IMR-90 (cell line): Measurements from ENCODE around the gene C10orf120. TPM values are rescaled to one million over a fixed set of nuclear protein-coding genes. Genes with fewer than 3 reads are reported as not detected.

Experiments
- ATAC-seq: fragments of 200-7000 bp; cut with Tn5 transposase; 2 replicates; pipeline ENCODE4 v1.9.1; 2020; ENCODE audit warnings: low read depth, mild to moderate bottlenecking, moderate library complexity
- BruUV-seq: library from RNA; stranded (reverse); fragments of 400-500 nt; replicated peaks from 2 replicates; lab custom pipeline; 2021; lab: Mats Ljungman, UMichigan
- CTCF ChIA-PET: fragments of 300-600 bp; formaldehyde crosslinking; extraction: SDS; loops from one replicate; lab custom pipeline; 2021; ENCODE audit warnings: antibody characterized with exemption; lab: Yijun Ruan, JAX
- POLR2A ChIA-PET: fragments of 300-600 bp; sonication (Branson Sonifier 250); formaldehyde crosslinking; loops from one replicate; lab custom pipeline; 2022; ENCODE audit warnings: antibody characterized with exemption; ENCODE audit not compliant: unreplicated experiment; lab: Charles Lee
- DNase-seq: peaks from one replicate; pipeline ENCODE4 v3.0.0; 2013
- H2AFZ ChIP-seq: replicated peaks from 2 replicates; pipeline ENCODE3; 2013; ENCODE audit warnings: low read length, mild to moderate bottlenecking; ENCODE audit not compliant: poor library complexity
- H2AK5ac ChIP-seq: 2 replicates; pipeline ENCODE4 v1.6.1; 2013; ENCODE audit warnings: low read depth, low read length, inconsistent platforms
- H2AK9ac ChIP-seq: replicated peaks from 2 replicates; pipeline ENCODE3; 2013; ENCODE audit warnings: mild to moderate bottlenecking, low read depth, low read length, moderate library complexity; ENCODE audit not compliant: poor library complexity
- H2BK120ac ChIP-seq: 2 replicates; pipeline ENCODE4 v1.6.1; 2013; ENCODE audit warnings: low read depth, low read length, inconsistent platforms
- H2BK15ac ChIP-seq: 3 replicates; pipeline ENCODE4 v1.6.1; 2013; ENCODE audit warnings: low read depth, low read length, inconsistent platforms
- H2BK20ac ChIP-seq: 2 replicates; pipeline ENCODE4 v1.6.1; 2013; ENCODE audit warnings: low read depth, mild to moderate bottlenecking, inconsistent platforms, low read length, moderate library complexity
- H2BK5ac ChIP-seq: 2 replicates; pipeline ENCODE4 v1.6.1; 2013; ENCODE audit warnings: mild to moderate bottlenecking, low read depth, low read length, inconsistent platforms; ENCODE audit not compliant: poor library complexity, severe bottlenecking
- H3K14ac ChIP-seq: replicated peaks from 2 replicates; pipeline ENCODE4 v1.6.1; 2013; ENCODE audit warnings: low read depth, low read length, inconsistent platforms
- H3K18ac ChIP-seq: 2 replicates; pipeline ENCODE4 v1.6.1; 2013; ENCODE audit warnings: low read depth, low read length, control low read depth
- H3K23ac ChIP-seq: 2 replicates; pipeline ENCODE4 v1.6.1; 2013; ENCODE audit warnings: low read depth, low read length, inconsistent platforms
- H3K27ac ChIP-seq: 2 replicates; pipeline ENCODE4 v1.5.1; 2013; ENCODE audit warnings: mild to moderate bottlenecking, control low read depth, low read length; ENCODE audit not compliant: insufficient read depth
- H3K27me3 ChIP-seq: 2 replicates; pipeline ENCODE4 v1.6.1; 2013; ENCODE audit warnings: low read length; ENCODE audit not compliant: control insufficient read depth, insufficient read depth
- H3K36me3 ChIP-seq: 2 replicates; pipeline ENCODE4 v1.6.1; 2013; ENCODE audit warnings: low read length, mixed read lengths; ENCODE audit not compliant: control insufficient read depth, insufficient read depth
- H3K4ac ChIP-seq: 2 replicates; pipeline ENCODE4 v1.6.1; 2013; ENCODE audit warnings: low read depth, low read length, inconsistent platforms
- H3K4me1 ChIP-seq: 2 replicates; pipeline ENCODE4 v1.6.1; 2013; ENCODE audit warnings: low read length, mixed read lengths; ENCODE audit not compliant: control insufficient read depth, insufficient read depth
- H3K4me2 ChIP-seq: 2 replicates; pipeline ENCODE4 v1.6.1; 2013; ENCODE audit warnings: low read depth, mild to moderate bottlenecking, control low read depth, low read length, moderate library complexity
- H3K4me3 ChIP-seq: 2 replicates; pipeline ENCODE4 v1.5.1; 2013; ENCODE audit warnings: low read depth, mild to moderate bottlenecking, control low read depth, low read length, moderate library complexity; ENCODE audit not compliant: insufficient read depth
- H3K56ac ChIP-seq: 2 replicates; pipeline ENCODE4 v1.6.1; 2013; ENCODE audit warnings: low read length, inconsistent platforms; ENCODE audit not compliant: insufficient read depth; ENCODE audit errors: extremely low read depth
- H3K79me1 ChIP-seq, 2 experiments: 2 replicates each; pipeline ENCODE4 v1.6.1; 2013; ENCODE audit warnings: low read length in 2 of 2, inconsistent platforms in 1 of 2, low read depth in 1 of 2
- H3K9ac ChIP-seq: 2 replicates; pipeline ENCODE4 v1.6.1; 2013; ENCODE audit warnings: low read depth, low read length, control low read depth
- H3K9me1 ChIP-seq: 2 replicates; pipeline ENCODE4 v1.6.1; 2013; ENCODE audit warnings: low read length, inconsistent platforms; ENCODE audit not compliant: insufficient read depth
- H3K9me3 ChIP-seq: 2 replicates; pipeline ENCODE4 v1.6.1; 2013; ENCODE audit warnings: low read length; ENCODE audit not compliant: control insufficient read depth, insufficient read depth
- H4K20me1 ChIP-seq: 2 replicates; pipeline ENCODE4 v1.6.1; 2013; ENCODE audit warnings: low read length, inconsistent platforms; ENCODE audit not compliant: insufficient read depth
- H4K5ac ChIP-seq: 2 replicates; pipeline ENCODE4 v1.6.1; 2013; ENCODE audit warnings: mild to moderate bottlenecking, low read depth, low read length, control low read depth
- H4K8ac ChIP-seq, 2 experiments: 2 replicates each; pipeline ENCODE4 v1.6.1; 2013; ENCODE audit warnings: low read depth in 2 of 2, low read length in 2 of 2, control low read depth in 1 of 2, inconsistent platforms in 1 of 2
- H4K91ac ChIP-seq: 2 replicates; pipeline ENCODE4 v1.6.1; 2013; ENCODE audit warnings: low read depth, low read length, inconsistent platforms; ENCODE audit not compliant: insufficient read depth
- BHLHE40 ChIP-seq: fragments of 150-350 bp; IDR thresholded peaks from 2 replicates; pipeline ENCODE4 v1.6.1; 2016; ENCODE audit warnings: mild to moderate bottlenecking, low read depth, low read length
- CEBPB ChIP-seq: IDR thresholded peaks from 2 replicates; pipeline ENCODE4 v1.6.1; 2012; ENCODE audit warnings: low read depth, low read length, improper control_type of control experiment
- CHD1 ChIP-seq: IDR thresholded peaks from 2 replicates; pipeline ENCODE4 v1.6.1; 2012; ENCODE audit warnings: low read depth, low read length, improper control_type of control experiment
- MAFK ChIP-seq: IDR thresholded peaks from 2 replicates; pipeline ENCODE4 v1.6.1; 2012; ENCODE audit warnings: low read depth, low read length, improper control_type of control experiment
- MAZ ChIP-seq: IDR thresholded peaks from 2 replicates; pipeline ENCODE4 v1.6.1; 2012; ENCODE audit warnings: low read depth, mild to moderate bottlenecking, low read length, improper control_type of control experiment, moderate library complexity, borderline replicate concordance
- MXI1 ChIP-seq: IDR thresholded peaks from 2 replicates; pipeline ENCODE4 v1.6.1; 2012; ENCODE audit warnings: low read depth, mild to moderate bottlenecking, low read length, moderate library complexity, borderline replicate concordance
- POLR2A ChIP-seq: IDR thresholded peaks from 2 replicates; pipeline ENCODE4 v1.6.1; 2012; ENCODE audit warnings: mild to moderate bottlenecking, low read depth, low read length
- RAD21 ChIP-seq: IDR thresholded peaks from 2 replicates; pipeline ENCODE4 v1.6.1; 2012; ENCODE audit warnings: low read length, improper control_type of control experiment
- RCOR1 ChIP-seq: IDR thresholded peaks from 2 replicates; pipeline ENCODE4 v1.6.1; 2012; ENCODE audit warnings: mild to moderate bottlenecking, low read length, improper control_type of control experiment; ENCODE audit not compliant: insufficient replicate concordance
- RFX5 ChIP-seq: IDR thresholded peaks from 2 replicates; pipeline ENCODE4 v1.8.0; 2012; ENCODE audit warnings: low read depth, mild to moderate bottlenecking, low read length, moderate library complexity
- SMC3 ChIP-seq: fragments of 150-350 bp; IDR thresholded peaks from 2 replicates; pipeline ENCODE4 v1.6.1; 2016; ENCODE audit warnings: low read depth, mild to moderate bottlenecking, antibody characterized with exemption, low read length, moderate library complexity
- WGBS, 2 experiments: methylation state at CpG; one replicate each; pipeline versions ENCODE4 v1.1.5 to v1.1.7; 2013; ENCODE audit warnings: missing lambda C conversion rate in 2 of 2; ENCODE audit not compliant: insufficient read length in 1 of 2; ENCODE audit errors: extremely low coverage in 2 of 2; 5-methylcytosine and 5-hydroxymethylcytosine counted together
- dilution Hi-C: fragments of 300-500 bp; cut with HindIII; formaldehyde crosslinking; loops from one replicate; pipeline ENCODE4 v1.14.3; 2018; ENCODE audit warnings: low sequenced_read_pairs; ENCODE audit not compliant: unreplicated experiment
- in situ Hi-C: fragments of 300-500 bp; cut with MboI; formaldehyde crosslinking; loops from 3 replicates; pipeline ENCODE4 v1.14.3; 2019; ENCODE audit warnings: low sequenced_read_pairs, inconsistent platforms, mixed read lengths
- intact Hi-C: fragments of 100-400 bp; cut with micrococcal nuclease; formaldehyde crosslinking; loops from 2 replicates; pipeline ENCODE4 v1.10.0; 2022
- polyA plus RNA-seq, 3 experiments: library from polyadenylated mRNA; depleted of rRNA; stranded (reverse); fragments of >200 nt; gene quantifications; 2 replicates each; pipeline ENCODE4 v1.2.3, GENCODE V29; 2012; ENCODE audit warnings: low replicate concordance in 1 of 3
- total RNA-seq: library from RNA; depleted of rRNA; stranded (reverse); fragments of >200 nt; gene quantifications from 2 replicates; pipeline ENCODE4 v1.2.3, GENCODE V29; 2012
- TF ChIP-seq, protein P1 (sequence below): conservative IDR thresholded peaks from 2 replicates; pipeline ENCODE4 v1.5.1; 2012; ENCODE audit warnings: mild to moderate bottlenecking, low read depth, low read length, improper control_type of control experiment
- TF ChIP-seq, protein P2 (sequence below): fragments of 150-350 bp; IDR thresholded peaks from 2 replicates; pipeline ENCODE4 v1.6.1; 2016; ENCODE audit warnings: low read depth, mild to moderate bottlenecking, low read length, moderate library complexity, borderline replicate concordance
- TF ChIP-seq, protein P3 (sequence below): fragments of 150-350 bp; IDR thresholded peaks from 2 replicates; pipeline ENCODE4 v1.6.1; 2017; ENCODE audit warnings: mild to moderate bottlenecking, antibody characterized with exemption, low read length, low read depth

The C10orf120 gene
- total and polyA plus RNA-seq, 2 of the 4 experiments (the other 2 are of a cell fraction): not detected

DNA sequence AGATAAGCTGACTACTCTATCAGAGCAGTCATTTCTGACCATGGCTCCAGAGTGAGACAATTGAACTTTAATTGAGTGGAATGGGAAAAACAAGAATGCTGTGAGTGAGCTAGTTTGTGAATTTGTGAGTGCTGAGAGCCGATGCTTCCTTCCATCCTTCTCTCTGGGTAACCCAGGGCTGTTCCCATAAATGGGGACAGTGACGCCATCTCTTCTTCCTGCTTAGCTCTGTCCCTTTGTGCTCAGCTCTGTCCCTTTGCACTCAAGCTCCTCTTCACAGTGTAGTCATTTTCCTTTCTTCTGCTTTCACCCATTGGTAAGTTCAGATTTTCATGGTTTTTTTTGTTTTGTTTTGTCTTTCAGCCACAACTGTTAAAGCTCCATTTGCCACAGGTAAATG, 24.4 kb downstream of the C10orf120 start:
- H3K27ac ChIP-seq: no peak overlapping the region
- no peak overlapping the region for H3K4ac ChIP-seq
- H3K56ac ChIP-seq: no peak overlapping the region; the same call in 1 of the 2 replicates
- no peak overlapping the region for H2BK5ac ChIP-seq
- H4K91ac ChIP-seq: no peak overlapping the region
- no peak overlapping the region for H3K23ac ChIP-seq
- no peak overlapping the region for H2BK15ac ChIP-seq
- H3K14ac ChIP-seq: no peak overlapping the region
- intact Hi-C loops: no loop called here
- CTCF ChIA-PET: interaction anchor here (1.3 kb wide), 1 partner anchor 27 kb away, joined by 3 read pairs; no protein-coding TSS in a partner anchor
- ATAC-seq (no peak), DNase-seq (no peak)
- in situ Hi-C loops: no loop called here
- H2BK20ac ChIP-seq: no peak overlapping the region
- no peaks in the 10 kb centered on the region for H3K36me3 ChIP-seq
- no peaks in the 10 kb centered on the region for H3K79me1 ChIP-seq
- WGBS, 2 experiments: no CpG with 5 or more reads among the region's 2 CpGs
- H4K20me1 ChIP-seq: no peaks in the 10 kb centered on the region
- no peak overlapping the region for H2AK9ac ChIP-seq
- H2AK5ac ChIP-seq: no peak overlapping the region
- no peak overlapping the region for H3K4me3 ChIP-seq
- no peaks in the 10 kb centered on the region; the same call in 1 of the 2 replicates for H3K9me3 ChIP-seq
- BruUV-seq: no TSS peak
- no peaks in the 10 kb centered on the region for H3K4me1 ChIP-seq
- no peak overlapping the region for H2AFZ ChIP-seq
- TF ChIP-seq POLR2A (no peak), SMC3 (no peak), CHD1 (no peak), CEBPB (no peak), MAFK (no peak), RCOR1 (no peak), MAZ (no peak), BHLHE40 (no peak), RAD21 (no peak), RFX5 (no peak), MXI1 (no peak)
- TF ChIP-seq, protein P1, sequence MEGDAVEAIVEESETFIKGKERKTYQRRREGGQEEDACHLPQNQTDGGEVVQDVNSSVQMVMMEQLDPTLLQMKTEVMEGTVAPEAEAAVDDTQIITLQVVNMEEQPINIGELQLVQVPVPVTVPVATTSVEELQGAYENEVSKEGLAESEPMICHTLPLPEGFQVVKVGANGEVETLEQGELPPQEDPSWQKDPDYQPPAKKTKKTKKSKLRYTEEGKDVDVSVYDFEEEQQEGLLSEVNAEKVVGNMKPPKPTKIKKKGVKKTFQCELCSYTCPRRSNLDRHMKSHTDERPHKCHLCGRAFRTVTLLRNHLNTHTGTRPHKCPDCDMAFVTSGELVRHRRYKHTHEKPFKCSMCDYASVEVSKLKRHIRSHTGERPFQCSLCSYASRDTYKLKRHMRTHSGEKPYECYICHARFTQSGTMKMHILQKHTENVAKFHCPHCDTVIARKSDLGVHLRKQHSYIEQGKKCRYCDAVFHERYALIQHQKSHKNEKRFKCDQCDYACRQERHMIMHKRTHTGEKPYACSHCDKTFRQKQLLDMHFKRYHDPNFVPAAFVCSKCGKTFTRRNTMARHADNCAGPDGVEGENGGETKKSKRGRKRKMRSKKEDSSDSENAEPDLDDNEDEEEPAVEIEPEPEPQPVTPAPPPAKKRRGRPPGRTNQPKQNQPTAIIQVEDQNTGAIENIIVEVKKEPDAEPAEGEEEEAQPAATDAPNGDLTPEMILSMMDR: no peak
- TF ChIP-seq, protein P2, sequence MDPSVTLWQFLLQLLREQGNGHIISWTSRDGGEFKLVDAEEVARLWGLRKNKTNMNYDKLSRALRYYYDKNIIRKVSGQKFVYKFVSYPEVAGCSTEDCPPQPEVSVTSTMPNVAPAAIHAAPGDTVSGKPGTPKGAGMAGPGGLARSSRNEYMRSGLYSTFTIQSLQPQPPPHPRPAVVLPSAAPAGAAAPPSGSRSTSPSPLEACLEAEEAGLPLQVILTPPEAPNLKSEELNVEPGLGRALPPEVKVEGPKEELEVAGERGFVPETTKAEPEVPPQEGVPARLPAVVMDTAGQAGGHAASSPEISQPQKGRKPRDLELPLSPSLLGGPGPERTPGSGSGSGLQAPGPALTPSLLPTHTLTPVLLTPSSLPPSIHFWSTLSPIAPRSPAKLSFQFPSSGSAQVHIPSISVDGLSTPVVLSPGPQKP: no peak
- TF ChIP-seq, protein P3, sequence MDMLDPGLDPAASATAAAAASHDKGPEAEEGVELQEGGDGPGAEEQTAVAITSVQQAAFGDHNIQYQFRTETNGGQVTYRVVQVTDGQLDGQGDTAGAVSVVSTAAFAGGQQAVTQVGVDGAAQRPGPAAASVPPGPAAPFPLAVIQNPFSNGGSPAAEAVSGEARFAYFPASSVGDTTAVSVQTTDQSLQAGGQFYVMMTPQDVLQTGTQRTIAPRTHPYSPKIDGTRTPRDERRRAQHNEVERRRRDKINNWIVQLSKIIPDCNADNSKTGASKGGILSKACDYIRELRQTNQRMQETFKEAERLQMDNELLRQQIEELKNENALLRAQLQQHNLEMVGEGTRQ: no peak
- no peak overlapping the region for H3K4me2 ChIP-seq
- H4K5ac ChIP-seq: no peak overlapping the region
- no peak overlapping the region for H2BK120ac ChIP-seq
- no peak overlapping the region for H4K8ac ChIP-seq
- dilution Hi-C loops: no loop called here
- H3K27me3 ChIP-seq: no peaks in the 10 kb centered on the region
- H3K18ac ChIP-seq: no peak overlapping the region
- H3K9ac ChIP-seq: no peak overlapping the region
- POLR2A ChIA-PET: no interaction called here
- H3K9me1 ChIP-seq: no peaks in the 10 kb centered on the region
